Measurements from ENCODE around the gene MLLT6.

The MLLT6 gene

GRCh38 chr17:38750044-38750311, 44.9 kb downstream of the MLLT6 start:
- ChIA-PET POLR2A (interaction anchor here (0.6 to 2.3 kb wide), 19 partner anchors 11 to 450 kb away, joined by 3 to 19 read pairs (median 3); partner anchors contain the start of genes CISD3, EPOP, PIP4K2B and RPL19), CTCF (interaction anchor here (0.5 to 1.1 kb wide), 3 partner anchors 15 to 403 kb away, joined by 3 to 7 read pairs (median 4); no protein-coding TSS in a partner anchor)
- TF ChIP-seq CTBP1 (IDR thresholded peaks at IDR 0.05; ENCODE audit: borderline replicate concordance) = no peak
- no peak for TF ChIP-seq HDGF (IDR thresholded peaks at IDR 0.05; ENCODE audit: borderline replicate concordance)
- TF ChIP-seq, protein P1, sequence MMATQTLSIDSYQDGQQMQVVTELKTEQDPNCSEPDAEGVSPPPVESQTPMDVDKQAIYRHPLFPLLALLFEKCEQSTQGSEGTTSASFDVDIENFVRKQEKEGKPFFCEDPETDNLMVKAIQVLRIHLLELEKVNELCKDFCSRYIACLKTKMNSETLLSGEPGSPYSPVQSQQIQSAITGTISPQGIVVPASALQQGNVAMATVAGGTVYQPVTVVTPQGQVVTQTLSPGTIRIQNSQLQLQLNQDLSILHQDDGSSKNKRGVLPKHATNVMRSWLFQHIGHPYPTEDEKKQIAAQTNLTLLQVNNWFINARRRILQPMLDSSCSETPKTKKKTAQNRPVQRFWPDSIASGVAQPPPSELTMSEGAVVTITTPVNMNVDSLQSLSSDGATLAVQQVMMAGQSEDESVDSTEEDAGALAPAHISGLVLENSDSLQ (IDR thresholded peaks at IDR 0.05) = no peak
- TF ChIP-seq LEF1 (IDR thresholded peaks at IDR 0.05; ENCODE audit: borderline replicate concordance) = no peak
- no peak for TF ChIP-seq TARDBP (IDR thresholded peaks at IDR 0.05)
- TF ChIP-seq NFRKB (IDR thresholded peaks at IDR 0.05) = no peak
- no peak for DNase-seq (ENCODE audit: extremely low spot score)

- DNase-seq (ENCODE audit: extremely low spot score) = no peak
- ChIA-PET CTCF (interaction anchor here (0.5 to 1.8 kb wide), 2 partner anchors 15 to 232 kb away, joined by 3 to 5 read pairs; no protein-coding TSS in a partner anchor), POLR2A (interaction anchor here (0.8 to 2.3 kb wide), 5 partner anchors 12 to 98 kb away, joined by 3 to 19 read pairs (median 4); partner anchors contain the start of gene CISD3)
- TF ChIP-seq L3MBTL2 (conservative IDR thresholded peaks at IDR 0.05) = no peak
- no peak for TF ChIP-seq ZNF384 (IDR thresholded peaks at IDR 0.05)
- TF ChIP-seq, protein P1 (IDR thresholded peaks at IDR 0.05) = no peak
- no peak for TF ChIP-seq ELF4 (IDR thresholded peaks at IDR 0.05)
- TF ChIP-seq NFRKB (IDR thresholded peaks at IDR 0.05) = no peak
- no peak for TF ChIP-seq LEF1 (IDR thresholded peaks at IDR 0.05; ENCODE audit: borderline replicate concordance)
- no peak for TF ChIP-seq FOXA1 (IDR thresholded peaks at IDR 0.05)
- TF ChIP-seq TARDBP (IDR thresholded peaks at IDR 0.05) = no peak
- no peak for TF ChIP-seq ARNT (IDR thresholded peaks at IDR 0.05)
- TF ChIP-seq BHLHE40 (IDR thresholded peaks at IDR 0.05; ENCODE audit: borderline replicate concordance) = no peak
- TF ChIP-seq HDGF (IDR thresholded peaks at IDR 0.05; ENCODE audit: borderline replicate concordance) = no peak
- no peak for TF ChIP-seq FOXM1 (IDR thresholded peaks at IDR 0.05; ENCODE audit: borderline replicate concordance)
- TF ChIP-seq SP1 (IDR thresholded peaks at IDR 0.05) = no peak
- TF ChIP-seq CTBP1 (IDR thresholded peaks at IDR 0.05; ENCODE audit: borderline replicate concordance) = no peak
- no peak for TF ChIP-seq FOXK2 (IDR thresholded peaks at IDR 0.05)
- TF ChIP-seq SUZ12 (IDR thresholded peaks at IDR 0.05) = no peak
These were observed 45.4 kb downstream of the MLLT6 start for GRCh38 chr17:38750312-38751121.

- ChIA-PET POLR2A (interaction anchor here (0.5 to 2.3 kb wide), 22 partner anchors 8 to 449 kb away, joined by 3 to 19 read pairs (median 5); partner anchors contain the start of genes CISD3, LASP1, RPL19 and RPL23), CTCF (interaction anchor here (1.8 kb wide), 1 partner anchor 232 kb away, joined by 5 read pairs; no protein-coding TSS in a partner anchor)
- peak; percentile 96 for TF ChIP-seq ZNF384 (IDR thresholded peaks at IDR 0.05)
- TF ChIP-seq CTBP1 (IDR thresholded peaks at IDR 0.05; ENCODE audit: borderline replicate concordance) = no peak
- TF ChIP-seq FOXA1 (IDR thresholded peaks at IDR 0.05) = no peak
- TF ChIP-seq TARDBP (IDR thresholded peaks at IDR 0.05) = no peak
- DNase-seq (ENCODE audit: extremely low spot score) = no peak
These were observed 46.2 kb downstream of the MLLT6 start for GRCh38 chr17:38751144-38751807.

GRCh38 chr17:38751808-38752307, 46.8 kb downstream of the MLLT6 start:
- ChIA-PET POLR2A (interaction anchor here (0.5 to 2.1 kb wide), 37 partner anchors 8 to 448 kb away, joined by 3 to 15 read pairs (median 4); partner anchors contain the start of genes CWC25, LASP1, MLLT6 and PIP4K2B), CTCF (interaction anchor here (0.7 to 1.8 kb wide), 4 partner anchors 10 to 231 kb away, joined by 3 to 5 read pairs (median 3); no protein-coding TSS in a partner anchor)
- DNase-seq (ENCODE audit: extremely low spot score) = peak; percentile 63
- TF ChIP-seq L3MBTL2 (conservative IDR thresholded peaks at IDR 0.05) (no peak; the same call in 1 of the 2 replicates), HDGF (IDR thresholded peaks at IDR 0.05; ENCODE audit: borderline replicate concordance) (no peak), TARDBP (IDR thresholded peaks at IDR 0.05) (no peak), BHLHE40 (IDR thresholded peaks at IDR 0.05; ENCODE audit: borderline replicate concordance) (no peak)

DNA sequence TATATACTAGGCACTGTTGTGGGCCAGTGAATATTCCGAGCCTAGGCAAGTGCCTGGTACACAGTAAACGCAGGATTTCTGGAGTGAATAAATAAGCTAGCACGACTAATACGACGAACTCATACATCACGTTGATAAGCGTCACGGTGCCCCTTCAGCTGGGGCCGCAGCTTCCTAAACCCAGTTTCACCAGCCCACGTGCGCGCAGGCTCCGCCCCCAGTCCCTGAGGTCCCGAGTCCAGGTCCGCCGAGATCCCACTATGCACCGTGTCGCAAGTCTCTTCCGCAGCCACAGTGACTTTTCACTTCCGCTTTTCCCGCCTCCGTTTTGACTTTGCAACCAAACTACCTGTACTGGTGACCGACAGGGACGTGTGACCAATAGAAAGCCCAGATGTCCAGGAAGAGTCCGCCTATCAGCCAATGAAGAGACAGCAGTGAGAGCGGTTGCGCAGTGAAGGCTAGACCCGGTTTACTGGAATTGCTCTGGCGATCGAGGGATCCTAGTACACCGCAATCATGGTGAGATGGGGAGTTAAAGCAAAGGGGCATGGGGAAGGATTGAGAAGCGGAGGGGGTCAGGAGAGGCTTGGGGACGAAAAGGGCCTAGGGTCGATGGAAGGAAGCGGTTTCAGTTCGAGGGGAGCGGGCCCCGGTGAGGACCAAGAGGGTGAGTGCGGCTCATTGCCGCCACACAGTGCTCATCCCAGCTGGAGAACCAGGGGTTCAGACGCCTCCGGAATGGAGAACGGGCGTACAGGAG, 47.4 kb downstream of the MLLT6 start, which contains the start of gene PSMB3:
TSS of gene PSMB3 (plus strand) at position 434 of the 763 bp plus-strand sequence. CDS start at position 520, 86 bp downstream.
- ChIA-PET POLR2A (interaction anchor here (0.5 to 2.1 kb wide), 39 partner anchors 9 to 448 kb away, joined by 3 to 15 read pairs (median 4); partner anchors contain the start of genes CWC25, LASP1, MLLT6 and PIP4K2B), CTCF (interaction anchor here (0.7 to 1.8 kb wide), 4 partner anchors 9 to 230 kb away, joined by 3 to 5 read pairs (median 3); no protein-coding TSS in a partner anchor)
- TF ChIP-seq L3MBTL2 (conservative IDR thresholded peaks at IDR 0.05) (peak; percentile 79; the same call in 1 of the 2 replicates), FOXM1 (IDR thresholded peaks at IDR 0.05; ENCODE audit: borderline replicate concordance) (no peak), ELF4 (IDR thresholded peaks at IDR 0.05) (peak; percentile 92)
- TF ChIP-seq, protein P1 (IDR thresholded peaks at IDR 0.05) = peak; percentile 100
- peak; percentile 87 for DNase-seq (ENCODE audit: extremely low spot score)

All from HEK293T (cell line).